Measurements from ENCODE around the gene HIPK4. TPM values are rescaled to one million over a fixed set of nuclear protein-coding genes. Genes with fewer than 3 reads are reported as not detected.

The HIPK4 gene
- total and polyA plus RNA-seq, 2 experiments from 2014 or later = 0.21 to 0.52 TPM

- TF ChIP-seq, protein P1, sequence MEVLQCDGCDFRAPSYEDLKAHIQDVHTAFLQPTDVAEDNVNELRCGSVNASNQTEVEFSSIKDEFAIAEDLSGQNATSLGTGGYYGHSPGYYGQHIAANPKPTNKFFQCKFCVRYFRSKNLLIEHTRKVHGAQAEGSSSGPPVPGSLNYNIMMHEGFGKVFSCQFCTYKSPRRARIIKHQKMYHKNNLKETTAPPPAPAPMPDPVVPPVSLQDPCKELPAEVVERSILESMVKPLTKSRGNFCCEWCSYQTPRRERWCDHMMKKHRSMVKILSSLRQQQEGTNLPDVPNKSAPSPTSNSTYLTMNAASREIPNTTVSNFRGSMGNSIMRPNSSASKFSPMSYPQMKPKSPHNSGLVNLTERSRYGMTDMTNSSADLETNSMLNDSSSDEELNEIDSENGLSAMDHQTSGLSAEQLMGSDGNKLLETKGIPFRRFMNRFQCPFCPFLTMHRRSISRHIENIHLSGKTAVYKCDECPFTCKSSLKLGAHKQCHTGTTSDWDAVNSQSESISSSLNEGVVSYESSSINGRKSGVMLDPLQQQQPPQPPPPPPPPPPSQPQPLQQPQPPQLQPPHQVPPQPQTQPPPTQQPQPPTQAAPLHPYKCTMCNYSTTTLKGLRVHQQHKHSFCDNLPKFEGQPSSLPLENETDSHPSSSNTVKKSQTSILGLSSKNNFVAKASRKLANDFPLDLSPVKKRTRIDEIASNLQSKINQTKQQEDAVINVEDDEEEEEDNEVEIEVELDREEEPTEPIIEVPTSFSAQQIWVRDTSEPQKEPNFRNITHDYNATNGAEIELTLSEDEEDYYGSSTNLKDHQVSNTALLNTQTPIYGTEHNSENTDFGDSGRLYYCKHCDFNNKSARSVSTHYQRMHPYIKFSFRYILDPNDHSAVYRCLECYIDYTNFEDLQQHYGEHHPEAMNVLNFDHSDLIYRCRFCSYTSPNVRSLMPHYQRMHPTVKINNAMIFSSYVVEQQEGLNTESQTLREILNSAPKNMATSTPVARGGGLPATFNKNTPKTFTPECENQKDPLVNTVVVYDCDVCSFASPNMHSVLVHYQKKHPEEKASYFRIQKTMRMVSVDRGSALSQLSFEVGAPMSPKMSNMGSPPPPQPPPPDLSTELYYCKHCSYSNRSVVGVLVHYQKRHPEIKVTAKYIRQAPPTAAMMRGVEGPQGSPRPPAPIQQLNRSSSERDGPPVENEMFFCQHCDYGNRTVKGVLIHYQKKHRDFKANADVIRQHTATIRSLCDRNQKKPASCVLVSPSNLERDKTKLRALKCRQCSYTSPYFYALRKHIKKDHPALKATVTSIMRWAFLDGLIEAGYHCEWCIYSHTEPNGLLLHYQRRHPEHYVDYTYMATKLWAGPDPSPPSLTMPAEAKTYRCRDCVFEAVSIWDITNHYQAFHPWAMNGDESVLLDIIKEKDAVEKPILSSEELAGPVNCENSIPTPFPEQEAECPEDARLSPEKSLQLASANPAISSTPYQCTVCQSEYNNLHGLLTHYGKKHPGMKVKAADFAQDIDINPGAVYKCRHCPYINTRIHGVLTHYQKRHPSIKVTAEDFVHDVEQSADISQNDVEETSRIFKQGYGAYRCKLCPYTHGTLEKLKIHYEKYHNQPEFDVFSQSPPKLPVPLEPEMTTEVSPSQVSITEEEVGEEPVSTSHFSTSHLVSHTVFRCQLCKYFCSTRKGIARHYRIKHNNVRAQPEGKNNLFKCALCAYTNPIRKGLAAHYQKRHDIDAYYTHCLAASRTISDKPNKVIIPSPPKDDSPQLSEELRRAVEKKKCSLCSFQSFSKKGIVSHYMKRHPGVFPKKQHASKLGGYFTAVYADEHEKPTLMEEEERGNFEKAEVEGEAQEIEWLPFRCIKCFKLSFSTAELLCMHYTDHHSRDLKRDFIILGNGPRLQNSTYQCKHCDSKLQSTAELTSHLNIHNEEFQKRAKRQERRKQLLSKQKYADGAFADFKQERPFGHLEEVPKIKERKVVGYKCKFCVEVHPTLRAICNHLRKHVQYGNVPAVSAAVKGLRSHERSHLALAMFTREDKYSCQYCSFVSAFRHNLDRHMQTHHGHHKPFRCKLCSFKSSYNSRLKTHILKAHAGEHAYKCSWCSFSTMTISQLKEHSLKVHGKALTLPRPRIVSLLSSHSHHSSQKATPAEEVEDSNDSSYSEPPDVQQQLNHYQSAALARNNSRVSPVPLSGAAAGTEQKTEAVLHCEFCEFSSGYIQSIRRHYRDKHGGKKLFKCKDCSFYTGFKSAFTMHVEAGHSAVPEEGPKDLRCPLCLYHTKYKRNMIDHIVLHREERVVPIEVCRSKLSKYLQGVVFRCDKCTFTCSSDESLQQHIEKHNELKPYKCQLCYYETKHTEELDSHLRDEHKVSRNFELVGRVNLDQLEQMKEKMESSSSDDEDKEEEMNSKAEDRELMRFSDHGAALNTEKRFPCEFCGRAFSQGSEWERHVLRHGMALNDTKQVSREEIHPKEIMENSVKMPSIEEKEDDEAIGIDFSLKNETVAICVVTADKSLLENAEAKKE (CRISPR knock-in tag; IDR thresholded peaks at IDR 0.05) = no peak
- TF ChIP-seq CREB1 (CRISPR knock-in tag; IDR thresholded peaks at IDR 0.05; ENCODE audit: low read depth) (no peak), ZNF114 (CRISPR knock-in tag; IDR thresholded peaks at IDR 0.05) (no peak), POLR2AphosphoS5 (IDR thresholded peaks at IDR 0.05; ENCODE audit: low read depth) (no peak), STAT1 (IDR thresholded peaks at IDR 0.05; ENCODE audit: unreplicated experiment) (no peak), ZNF331 (CRISPR knock-in tag; IDR thresholded peaks at IDR 0.05; ENCODE audit: low read depth) (no peak), NANOG (IDR thresholded peaks at IDR 0.05; ENCODE audit: borderline replicate concordance) (no peak)
Observed at GRCh38 chr19:40392123-40392522, 2.1 kb upstream of the HIPK4 start (continued).

DNA sequence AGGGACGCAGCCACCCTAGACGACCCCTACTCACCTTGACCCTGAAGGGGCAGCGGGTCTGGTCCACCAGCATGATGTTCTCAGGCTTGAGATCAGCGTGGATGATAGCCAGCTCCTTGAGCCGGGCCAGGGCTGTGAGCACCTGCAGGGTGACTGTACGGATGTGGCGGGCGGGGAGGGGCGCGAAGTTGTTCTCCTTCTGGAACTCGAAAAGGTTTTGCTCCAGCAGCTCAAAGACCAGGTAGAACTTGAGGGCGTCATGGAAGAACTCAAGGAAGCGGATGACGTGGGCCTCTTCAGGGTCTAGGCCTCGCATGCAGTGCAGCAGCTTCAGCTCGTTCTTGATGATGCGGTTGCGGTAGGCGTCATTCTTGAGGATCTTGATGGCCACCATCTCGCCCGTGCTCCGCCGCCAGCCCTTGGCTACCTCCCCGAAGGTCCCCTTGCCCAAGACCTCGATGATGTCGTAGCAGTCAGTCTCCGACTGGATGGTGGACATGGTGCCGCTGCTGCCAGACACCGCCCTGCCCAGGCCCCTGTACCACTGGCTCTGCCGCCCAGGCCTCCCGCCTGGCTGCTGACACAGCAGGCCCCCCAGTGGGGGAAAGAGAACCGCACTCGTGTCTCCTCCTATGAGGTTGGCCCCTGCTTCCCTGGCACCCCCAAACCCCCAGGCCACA, 437 bp downstream of the HIPK4 start:
- H3K27me3 Mint-ChIP-seq (ENCODE audit: insufficient read depth, low read depth, poor library complexity) = peaks cover 8% of the 10 kb centered on the region
- Histone ChIP-seq H3K9me2 (ENCODE audit: insufficient read depth) (no peaks in the 10 kb centered on the region), H3K27ac (ENCODE audit: low read depth) (no peak overlapping the region), H4K20me1 (replicated peaks; ENCODE audit: insufficient read depth) (no peaks in the 10 kb centered on the region), H3K36me3 (ENCODE audit: insufficient read depth) (no peaks in the 10 kb centered on the region), H3F3A (replicated peaks; ENCODE audit: low read depth) (no peaks in the 10 kb centered on the region), H3K4me2 (no peak overlapping the region), H3K79me2 (replicated peaks; ENCODE audit: insufficient read depth) (no peaks in the 10 kb centered on the region), H3K27me3 (ENCODE audit: insufficient read depth) (no peaks in the 10 kb centered on the region), H2AFZ (no peak overlapping the region), H3K4me1 (ENCODE audit: insufficient read depth) (no peaks in the 10 kb centered on the region; the same call in 1 of the 2 replicates), H3K4me3 (no peak overlapping the region)
- DNase-seq (ENCODE audit: low spot score) (no peak), ATAC-seq (no peak)
- no peak overlapping the region for H3K27ac Mint-ChIP-seq
- H3K4me1 Mint-ChIP-seq = peaks cover 12% of the 10 kb centered on the region
- H3K9me3 Mint-ChIP-seq = no peaks in the 10 kb centered on the region
- H3K36me3 Mint-ChIP-seq (ENCODE audit: low read depth) = no peaks in the 10 kb centered on the region
- no peak overlapping the region for H3K4me3 Mint-ChIP-seq
- TF ChIP-seq STAT1 (IDR thresholded peaks at IDR 0.05; ENCODE audit: unreplicated experiment) (no peak), EZH2phosphoT487 (IDR thresholded peaks at IDR 0.05; ENCODE audit: unreplicated experiment) (no peak), JUNB (IDR thresholded peaks at IDR 0.05; ENCODE audit: unreplicated experiment) (no peak)
- TF ChIP-seq, protein P2, sequence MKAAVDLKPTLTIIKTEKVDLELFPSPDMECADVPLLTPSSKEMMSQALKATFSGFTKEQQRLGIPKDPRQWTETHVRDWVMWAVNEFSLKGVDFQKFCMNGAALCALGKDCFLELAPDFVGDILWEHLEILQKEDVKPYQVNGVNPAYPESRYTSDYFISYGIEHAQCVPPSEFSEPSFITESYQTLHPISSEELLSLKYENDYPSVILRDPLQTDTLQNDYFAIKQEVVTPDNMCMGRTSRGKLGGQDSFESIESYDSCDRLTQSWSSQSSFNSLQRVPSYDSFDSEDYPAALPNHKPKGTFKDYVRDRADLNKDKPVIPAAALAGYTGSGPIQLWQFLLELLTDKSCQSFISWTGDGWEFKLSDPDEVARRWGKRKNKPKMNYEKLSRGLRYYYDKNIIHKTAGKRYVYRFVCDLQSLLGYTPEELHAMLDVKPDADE (IDR thresholded peaks at IDR 0.05) = no peak
